HEK293T (cell line): Measurements from ENCODE around the gene RNF44.

Experiments
- CTCF ChIA-PET: fragments of 350-600 bp; formaldehyde crosslinking; extraction: SDS; loops from one replicate; lab custom pipeline; 2021; ENCODE audit warnings: antibody characterized with exemption, inconsistent platforms; lab: Yijun Ruan, JAX
- POLR2A ChIA-PET: fragments of 350-600 bp; formaldehyde crosslinking; extraction: SDS; loops from one replicate; lab custom pipeline; 2020; ENCODE audit warnings: antibody characterized with exemption, inconsistent platforms; lab: Yijun Ruan, JAX
- DNase-seq: peaks from one replicate; pipeline ENCODE4 v3.0.0; 2012; ENCODE audit warnings: mixed read lengths; ENCODE audit errors: extremely low spot score
- ARNT ChIP-seq: fragments of 450-650 bp; IDR thresholded peaks from 2 replicates; pipeline ENCODE4 v1.6.1; 2017; ENCODE audit warnings: mild to moderate bottlenecking
- BHLHE40 ChIP-seq: fragments of 450-650 bp; IDR thresholded peaks from 2 replicates; pipeline ENCODE4 v1.6.1; 2016; ENCODE audit warnings: mild to moderate bottlenecking, moderate library complexity, borderline replicate concordance
- CTBP1 ChIP-seq: fragments of 450-650 bp; IDR thresholded peaks from 2 replicates; pipeline ENCODE4 v1.6.1; 2016; ENCODE audit warnings: borderline replicate concordance
- ELF4 ChIP-seq: fragments of 450-650 bp; IDR thresholded peaks from 2 replicates; pipeline ENCODE4 v1.6.1; 2017; ENCODE audit warnings: antibody characterized with exemption
- FOXA1 ChIP-seq: fragments of 450-650 bp; IDR thresholded peaks from 2 replicates; pipeline ENCODE4 v1.6.1; 2016; ENCODE audit warnings: mild to moderate bottlenecking
- FOXK2 ChIP-seq: fragments of 450-650 bp; IDR thresholded peaks from 2 replicates; pipeline ENCODE4 v1.6.1; 2016; ENCODE audit warnings: mild to moderate bottlenecking
- FOXM1 ChIP-seq: fragments of 450-650 bp; IDR thresholded peaks from 2 replicates; pipeline ENCODE4 v1.6.1; 2017; ENCODE audit warnings: mild to moderate bottlenecking, borderline replicate concordance
- HDGF ChIP-seq: fragments of 450-650 bp; IDR thresholded peaks from 2 replicates; pipeline ENCODE4 v1.6.1; 2017; ENCODE audit warnings: antibody characterized with exemption, borderline replicate concordance
- L3MBTL2 ChIP-seq: fragments of 450-650 bp; conservative IDR thresholded peaks from 2 replicates; pipeline ENCODE4 v1.6.1; 2016; ENCODE audit warnings: mild to moderate bottlenecking
- LEF1 ChIP-seq: fragments of 450-650 bp; IDR thresholded peaks from 2 replicates; pipeline ENCODE4 v1.6.1; 2017; ENCODE audit warnings: mild to moderate bottlenecking, borderline replicate concordance
- NFRKB ChIP-seq: fragments of 450-650 bp; IDR thresholded peaks from 2 replicates; pipeline ENCODE4 v1.6.1; 2016; ENCODE audit warnings: mild to moderate bottlenecking, moderate library complexity
- SP1 ChIP-seq: fragments of 450-650 bp; IDR thresholded peaks from 2 replicates; pipeline ENCODE4 v1.6.1; 2017
- SUZ12 ChIP-seq: fragments of 450-650 bp; IDR thresholded peaks from 2 replicates; pipeline ENCODE4 v1.6.1; 2016; ENCODE audit warnings: mild to moderate bottlenecking
- TARDBP ChIP-seq: fragments of 450-650 bp; IDR thresholded peaks from 2 replicates; pipeline ENCODE4 v1.6.1; 2016
- ZNF384 ChIP-seq: fragments of 450-650 bp; IDR thresholded peaks from 2 replicates; pipeline ENCODE4 v1.6.1; 2016
- TF ChIP-seq, protein P1 (sequence below): fragments of 450-650 bp; IDR thresholded peaks from 2 replicates; pipeline ENCODE4 v1.6.1; 2016

Gene RNF44

DNA sequence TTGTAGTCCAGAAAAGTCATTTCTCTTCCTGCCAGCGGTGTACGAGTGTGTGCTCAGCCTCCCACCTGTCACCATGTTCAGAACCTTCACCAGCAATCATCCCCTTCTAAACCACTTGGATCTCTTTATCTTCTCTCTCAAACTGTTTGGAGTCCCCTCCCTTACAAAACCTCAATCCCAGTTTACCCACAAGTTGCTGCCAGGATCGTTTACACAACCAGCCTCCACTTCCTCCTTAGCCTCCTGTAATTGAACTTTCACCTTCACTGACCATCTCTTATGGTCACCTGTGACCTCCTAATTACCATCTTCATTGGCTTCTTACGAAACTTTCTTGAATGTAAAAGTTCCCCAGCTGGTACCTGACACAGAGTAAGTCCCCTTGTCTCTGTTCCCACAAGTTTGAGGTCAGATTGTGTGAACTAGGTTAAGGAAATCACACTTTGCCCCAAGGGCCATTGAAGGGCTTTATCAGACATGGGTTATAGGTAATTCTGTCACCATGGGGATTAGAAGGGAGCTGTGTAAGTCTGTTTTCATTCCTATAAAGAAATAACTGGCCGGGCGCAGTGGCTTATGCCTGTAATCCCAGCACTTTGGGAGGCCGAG, 20.0 kb downstream of the RNF44 start:
- no peak for DNase-seq
- no peak for TF ChIP-seq SP1
- ChIA-PET POLR2A (interaction anchor here (1.0 kb wide), 1 partner anchor 27 kb away, joined by 3 read pairs; no protein-coding TSS in a partner anchor), CTCF (no interaction called here)

DNA sequence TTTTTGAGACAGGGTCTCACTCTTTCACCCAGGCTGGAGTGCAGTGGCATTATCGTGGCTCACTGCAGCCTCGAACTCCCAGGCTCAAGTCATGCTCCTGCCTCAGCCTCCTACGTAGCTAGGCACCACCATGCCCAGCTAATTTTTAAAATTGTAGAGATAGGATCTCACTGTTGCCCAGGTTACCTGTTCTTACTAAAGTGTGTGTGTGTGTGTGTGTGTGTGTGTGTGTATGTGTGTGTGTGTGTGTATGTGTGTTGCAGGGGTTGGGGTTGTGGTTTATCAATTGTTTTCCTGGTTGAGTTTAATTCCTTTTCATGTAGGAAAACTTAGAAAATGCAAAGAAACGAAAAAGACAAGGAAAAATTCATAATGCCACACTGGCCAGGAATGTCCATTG, 21.8 kb downstream of the RNF44 start:
- POLR2A ChIA-PET: no interaction called here
- CTCF ChIA-PET: no interaction called here
- DNase-seq: no peak
- no peak for TF ChIP-seq SP1
- TF ChIP-seq FOXK2: no peak

DNA sequence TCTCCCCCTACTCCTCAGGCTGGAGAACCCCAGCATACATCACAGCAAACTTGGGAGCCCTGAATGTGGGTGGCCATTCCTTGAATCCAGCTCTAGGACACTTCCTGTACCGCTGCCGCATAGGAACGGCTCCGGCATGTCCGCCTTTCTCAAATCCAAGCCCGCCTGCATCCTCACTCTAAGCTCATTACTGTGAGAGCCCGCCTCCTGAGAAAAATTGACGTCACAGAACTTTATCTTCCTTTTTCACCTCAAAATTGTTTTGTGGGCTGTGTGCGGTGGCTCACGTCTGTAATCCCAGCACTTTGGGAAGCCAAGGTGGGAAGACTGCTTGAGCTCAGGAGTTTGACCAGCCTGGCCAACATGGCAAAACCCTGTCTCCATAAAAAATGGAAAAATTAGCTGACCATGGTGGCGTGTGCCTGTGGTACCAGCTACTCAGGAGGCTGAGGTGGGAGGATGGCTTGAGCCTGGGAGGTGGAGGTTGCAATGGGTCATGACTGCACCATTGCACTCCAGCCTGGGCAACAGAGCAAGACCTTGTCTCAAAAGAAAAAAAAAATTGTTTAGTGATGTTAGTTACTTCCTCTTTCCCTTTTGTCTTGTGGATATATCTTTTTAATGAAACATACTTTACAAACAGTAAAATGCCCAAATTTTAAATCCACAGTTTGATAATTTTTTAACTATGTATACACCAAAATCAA, 22.8 kb downstream of the RNF44 start:
- no peak for DNase-seq
- ChIA-PET CTCF (interaction anchor here (1.2 kb wide), 1 partner anchor 28 kb away, joined by 3 read pairs; no protein-coding TSS in a partner anchor), POLR2A (no interaction called here)
- TF ChIP-seq FOXK2 (no peak), HDGF (no peak), TARDBP (no peak), FOXM1 (no peak), LEF1 (no peak), SP1 (no peak), FOXA1 (no peak), ZNF384 (no peak)

DNA sequence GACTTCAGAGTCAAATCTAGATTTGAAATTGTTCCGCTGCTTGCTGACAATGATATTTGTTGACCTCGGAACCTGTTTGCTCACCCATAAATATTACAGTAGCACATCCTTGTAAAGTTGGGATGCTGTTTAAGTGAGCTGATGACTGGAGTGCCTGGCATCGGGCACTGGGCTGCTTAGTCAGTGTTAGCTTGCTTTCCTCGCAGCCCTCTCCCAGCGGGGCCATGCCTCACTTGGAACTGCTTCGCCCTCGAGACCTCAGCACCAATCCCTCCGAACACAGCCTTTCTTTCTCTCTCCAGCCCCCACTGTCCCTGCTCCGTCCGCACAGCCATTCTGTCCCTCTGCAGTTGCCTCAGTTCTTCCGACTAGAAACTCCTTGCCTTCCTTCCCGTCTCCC, 23.4 kb downstream of the RNF44 start:
- ChIA-PET CTCF (interaction anchor here (1.2 kb wide), 1 partner anchor 29 kb away, joined by 3 read pairs; no protein-coding TSS in a partner anchor), POLR2A (no interaction called here)
- TF ChIP-seq LEF1 (no peak), TARDBP (no peak), FOXM1 (no peak), HDGF (no peak), ZNF384 (no peak), NFRKB (no peak), BHLHE40 (no peak), ELF4 (no peak), CTBP1 (no peak), ARNT (no peak), SP1 (no peak)
- no peak for DNase-seq

DNA sequence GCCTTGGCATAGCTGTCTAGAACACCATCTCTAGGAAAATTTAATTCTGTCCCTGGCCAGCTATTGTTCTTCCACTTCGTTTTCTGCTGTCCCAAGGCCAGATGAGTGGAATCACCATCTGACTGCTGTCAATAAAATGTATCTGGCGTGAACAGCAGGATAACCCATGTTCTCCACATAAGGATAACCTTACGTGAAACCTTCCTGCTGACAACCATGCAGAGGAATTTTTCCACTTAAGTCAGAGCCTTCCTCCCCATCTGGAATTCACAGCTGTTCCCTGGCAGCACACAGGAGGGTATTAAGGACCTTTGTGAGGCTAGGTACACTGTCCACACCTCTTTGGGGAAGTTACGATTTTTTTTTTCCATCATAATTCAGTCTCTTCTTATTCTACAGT, 28.6 kb downstream of the RNF44 start:
- DNase-seq: no peak
- POLR2A ChIA-PET: no interaction called here
- TF ChIP-seq TARDBP (no peak), LEF1 (no peak), FOXM1 (no peak), SUZ12 (no peak), HDGF (no peak), ZNF384 (no peak), FOXA1 (no peak), CTBP1 (no peak), SP1 (no peak), FOXK2 (no peak), NFRKB (no peak), ELF4 (no peak), L3MBTL2 (no peak), ARNT (no peak)
- TF ChIP-seq, protein P1, sequence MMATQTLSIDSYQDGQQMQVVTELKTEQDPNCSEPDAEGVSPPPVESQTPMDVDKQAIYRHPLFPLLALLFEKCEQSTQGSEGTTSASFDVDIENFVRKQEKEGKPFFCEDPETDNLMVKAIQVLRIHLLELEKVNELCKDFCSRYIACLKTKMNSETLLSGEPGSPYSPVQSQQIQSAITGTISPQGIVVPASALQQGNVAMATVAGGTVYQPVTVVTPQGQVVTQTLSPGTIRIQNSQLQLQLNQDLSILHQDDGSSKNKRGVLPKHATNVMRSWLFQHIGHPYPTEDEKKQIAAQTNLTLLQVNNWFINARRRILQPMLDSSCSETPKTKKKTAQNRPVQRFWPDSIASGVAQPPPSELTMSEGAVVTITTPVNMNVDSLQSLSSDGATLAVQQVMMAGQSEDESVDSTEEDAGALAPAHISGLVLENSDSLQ: no peak
- CTCF ChIA-PET: no interaction called here

DNA sequence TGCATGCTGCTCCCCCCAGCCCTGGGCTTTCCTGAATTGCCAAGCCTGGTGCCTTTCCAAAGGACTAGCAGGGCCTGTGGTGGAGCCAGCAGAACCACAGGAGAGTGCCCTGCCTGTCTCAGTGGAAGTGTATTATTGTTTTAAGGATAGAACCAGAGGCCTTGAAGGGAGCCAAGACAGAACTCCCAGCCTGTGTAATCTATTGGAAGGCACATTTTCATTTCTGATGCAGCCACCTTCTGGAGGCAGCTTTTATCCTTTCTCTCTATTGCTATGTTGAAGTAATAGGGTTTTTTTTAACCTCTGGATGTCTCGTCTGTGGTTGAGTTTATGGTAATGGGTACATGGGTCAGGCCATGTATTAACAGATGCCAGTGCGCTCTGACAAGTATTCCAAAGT, 29.3 kb downstream of the RNF44 start:
- CTCF ChIA-PET: no interaction called here
- DNase-seq: no peak
- POLR2A ChIA-PET: no interaction called here
- TF ChIP-seq SP1 (no peak), ARNT (no peak), NFRKB (no peak), CTBP1 (no peak), ZNF384 (no peak), SUZ12 (no peak), TARDBP (no peak), BHLHE40 (no peak), HDGF (no peak), L3MBTL2 (no peak), FOXM1 (no peak), ELF4 (no peak), FOXA1 (no peak), LEF1 (no peak), FOXK2 (no peak)
- TF ChIP-seq, protein P1: no peak

DNA sequence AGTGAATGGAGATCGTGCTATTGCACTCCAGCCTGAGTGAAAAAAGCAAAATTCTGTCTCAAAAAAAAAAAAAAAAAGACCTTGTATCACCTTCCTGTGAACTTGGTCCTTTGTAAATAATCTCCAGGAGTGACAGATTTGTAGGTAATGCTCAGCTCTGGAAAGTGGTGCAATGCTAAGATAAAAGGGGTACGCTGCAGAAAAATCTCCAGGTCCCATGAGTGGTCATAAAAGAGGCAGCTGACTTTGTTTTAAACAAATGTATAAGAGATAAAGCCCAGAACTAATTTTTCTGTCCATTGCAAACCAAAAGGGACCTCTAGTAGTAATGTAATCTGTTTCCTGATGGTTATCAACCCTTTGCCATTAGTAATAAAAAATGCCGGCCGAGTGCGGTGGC, 33.7 kb downstream of the RNF44 start:
- no peak for TF ChIP-seq L3MBTL2
- DNase-seq: no peak
- CTCF ChIA-PET: no interaction called here

More for the DNA sequence above, 33.7 kb downstream of the RNF44 start:
- POLR2A ChIA-PET: no interaction called here
